Measurements from ENCODE around the gene SLC4A2.

- TF ChIP-seq CTCF (conservative IDR thresholded peaks at IDR 0.05; ENCODE audit: low read length) (no peak), EZH2phosphoT487 (IDR thresholded peaks at IDR 0.05; ENCODE audit: borderline replicate concordance) (no peak)
These were observed 40.3 kb downstream of the SLC4A2 start for GRCh38 chr7:151099486-151100211.

All from Loucy (cell line).